HG03039 (cell line): ENCODE measurements around the gene KCNMB2.

ENCODE experiments used
- ATAC-seq: cut with Tn5 transposase; IDR thresholded peaks from one replicate; pipeline ENCODE4 v1.9.1; 2021; ENCODE audit warnings: mild to moderate bottlenecking, moderate library complexity; ENCODE audit not compliant: unreplicated experiment

Gene KCNMB2

DNA sequence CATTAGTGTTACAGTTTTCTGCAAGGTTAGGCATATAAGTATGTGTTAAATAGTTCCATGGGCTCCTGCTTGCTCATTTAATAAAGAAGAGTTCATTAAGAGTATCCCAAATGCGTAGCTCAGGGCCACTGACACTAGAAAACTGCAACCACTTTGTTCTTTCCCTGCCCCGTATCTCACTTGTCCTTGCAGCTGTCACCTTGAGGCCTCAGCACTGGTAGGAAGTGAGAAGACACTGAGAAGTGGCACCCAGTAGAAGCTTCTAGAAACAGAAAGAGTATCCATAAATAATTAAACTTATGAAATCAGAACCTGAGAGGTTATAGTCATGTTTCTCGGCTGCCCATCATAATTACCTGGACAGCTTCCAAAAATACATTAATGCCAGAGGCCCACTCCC is 266.0 kb downstream of the KCNMB2 start:
- no peak for ATAC-seq

DNA sequence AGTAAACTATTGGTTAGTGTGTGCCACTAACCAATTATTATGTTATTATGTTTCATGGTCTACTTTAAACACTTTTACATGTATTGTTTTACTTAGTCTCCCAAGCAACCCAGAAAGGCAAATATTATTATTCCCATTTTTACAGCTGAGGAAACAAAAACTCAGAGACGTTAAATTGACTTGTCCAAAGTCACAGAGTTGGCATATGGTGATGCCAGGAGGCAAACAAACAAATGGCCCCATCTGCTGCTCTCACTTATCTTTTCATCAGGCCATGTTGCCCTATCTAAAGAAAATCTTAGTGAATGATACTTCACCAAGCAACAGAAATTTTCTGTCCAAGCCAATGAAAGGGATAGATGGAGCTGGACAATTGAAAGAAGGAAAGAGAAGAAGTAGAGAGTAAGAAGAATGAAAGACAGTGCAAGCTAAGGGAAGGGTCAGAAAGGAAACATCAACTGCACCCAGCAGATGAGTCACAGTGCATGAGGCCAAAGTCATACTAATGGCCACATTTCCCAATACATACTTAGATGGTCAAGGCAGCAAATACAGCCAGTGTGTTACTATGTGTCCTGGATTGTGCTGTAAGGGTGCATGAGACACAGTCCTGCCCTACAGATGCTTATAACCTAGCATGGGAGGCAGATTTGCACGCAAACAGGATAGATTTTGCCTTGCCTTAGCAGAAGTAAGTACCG is 266.9 kb downstream of the KCNMB2 start:
- no peak for ATAC-seq

- no peak for ATAC-seq
Measured at GRCh38 chr3:178804606-178805005, 268.4 kb downstream of the KCNMB2 start.

DNA sequence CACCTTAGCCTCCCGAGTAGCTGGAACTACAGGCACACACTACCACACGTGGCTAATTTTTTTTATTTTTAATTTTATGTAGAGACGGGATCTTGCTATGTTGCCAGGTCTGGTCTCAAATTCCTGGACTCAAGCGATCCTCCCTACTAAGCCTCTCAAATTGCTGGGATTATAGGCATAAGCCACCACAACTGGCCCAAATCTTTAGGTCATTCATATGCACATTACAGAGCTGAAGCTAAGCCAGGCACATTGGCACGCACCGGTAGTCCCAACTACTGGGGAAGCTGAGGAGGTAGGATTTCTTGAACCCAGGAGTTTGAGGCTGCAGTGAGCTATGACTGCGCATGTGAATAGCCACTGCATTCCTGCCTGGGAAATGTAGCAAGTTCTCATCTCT is 269.5 kb downstream of the KCNMB2 start:
- ATAC-seq = no peak

DNA sequence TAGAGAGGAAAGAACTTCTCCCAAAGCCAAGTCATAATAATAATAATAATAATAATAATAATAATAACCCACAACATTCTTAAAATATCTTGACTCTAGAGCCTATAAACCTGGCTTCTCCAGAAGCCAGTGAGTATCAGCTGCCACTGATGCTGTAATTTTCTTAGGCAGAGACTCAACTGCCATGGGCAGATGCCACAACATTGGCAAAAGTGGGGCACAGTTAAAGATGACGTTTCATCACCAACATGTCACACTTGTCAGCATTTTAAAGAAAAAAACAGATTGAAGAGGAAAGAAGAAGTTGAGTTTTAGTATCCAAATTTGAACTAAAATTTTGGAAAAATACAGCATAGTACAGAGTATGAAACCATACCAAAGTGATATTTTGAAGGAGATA is 270.4 kb downstream of the KCNMB2 start:
- ATAC-seq = no peak

GRCh38 chr3:178807694-178808093 is 271.5 kb downstream of the KCNMB2 start:
- ATAC-seq = no peak

DNA sequence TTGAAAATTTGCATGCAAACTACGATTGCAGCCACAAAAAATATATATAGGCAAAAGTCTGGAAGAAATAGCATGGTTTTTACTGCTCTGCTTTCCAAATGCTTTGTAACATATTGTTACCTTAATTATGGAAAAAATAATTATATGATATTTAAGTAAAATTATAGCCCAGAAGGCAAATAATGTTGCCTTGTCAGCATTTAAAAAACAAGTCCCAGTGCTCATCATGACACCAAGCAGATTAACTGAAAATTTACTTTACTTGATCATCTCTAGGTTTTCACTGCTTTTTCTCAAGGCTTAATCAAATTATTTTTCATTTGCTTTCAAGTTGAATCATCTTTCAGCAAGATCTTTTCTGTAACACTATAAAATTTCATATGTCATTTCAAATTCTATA is 272.5 kb downstream of the KCNMB2 start:
- ATAC-seq = no peak

DNA sequence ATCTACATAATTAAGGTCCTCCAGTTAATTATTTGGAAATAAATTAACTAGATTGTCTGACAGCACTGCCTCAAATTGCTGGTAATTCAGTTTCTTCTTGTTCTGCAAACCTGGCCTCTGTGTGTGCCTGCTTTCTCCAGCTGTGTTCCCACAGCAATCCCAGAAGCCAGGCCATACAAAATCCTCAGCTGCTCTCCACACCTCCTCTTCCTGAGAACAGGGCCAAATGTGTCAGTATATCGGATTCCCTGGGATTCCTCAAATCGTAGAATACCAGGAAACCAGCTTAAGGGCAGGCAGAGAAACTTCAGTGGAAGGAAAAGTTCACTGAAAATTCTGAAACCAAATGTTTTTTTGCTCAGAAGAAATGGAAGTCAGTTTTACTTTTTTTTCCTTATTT is 273.9 kb downstream of the KCNMB2 start:
- no peak for ATAC-seq

GRCh38 chr3:178822722-178823121 is 286.5 kb downstream of the KCNMB2 start:
- no peak for ATAC-seq

DNA sequence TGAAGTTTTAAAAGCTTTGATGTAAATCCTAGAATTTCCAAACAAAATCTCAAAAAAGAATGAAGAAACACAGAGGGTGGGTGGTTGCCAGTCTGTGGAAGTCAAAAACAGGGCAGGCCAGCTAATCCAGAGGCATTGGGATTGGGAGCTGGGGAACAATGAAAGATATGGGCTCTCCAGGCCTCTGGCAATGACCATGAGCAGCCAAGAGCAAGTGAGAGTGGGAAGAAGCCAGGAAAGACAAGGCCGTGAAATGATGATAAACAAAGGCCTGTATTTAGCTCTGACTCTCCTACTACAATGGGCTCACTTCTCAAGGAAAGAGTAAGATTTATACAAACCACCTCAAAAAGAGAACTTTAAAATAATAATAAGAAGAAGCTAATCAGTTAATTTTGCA is 286.9 kb downstream of the KCNMB2 start:
- ATAC-seq = no peak

DNA sequence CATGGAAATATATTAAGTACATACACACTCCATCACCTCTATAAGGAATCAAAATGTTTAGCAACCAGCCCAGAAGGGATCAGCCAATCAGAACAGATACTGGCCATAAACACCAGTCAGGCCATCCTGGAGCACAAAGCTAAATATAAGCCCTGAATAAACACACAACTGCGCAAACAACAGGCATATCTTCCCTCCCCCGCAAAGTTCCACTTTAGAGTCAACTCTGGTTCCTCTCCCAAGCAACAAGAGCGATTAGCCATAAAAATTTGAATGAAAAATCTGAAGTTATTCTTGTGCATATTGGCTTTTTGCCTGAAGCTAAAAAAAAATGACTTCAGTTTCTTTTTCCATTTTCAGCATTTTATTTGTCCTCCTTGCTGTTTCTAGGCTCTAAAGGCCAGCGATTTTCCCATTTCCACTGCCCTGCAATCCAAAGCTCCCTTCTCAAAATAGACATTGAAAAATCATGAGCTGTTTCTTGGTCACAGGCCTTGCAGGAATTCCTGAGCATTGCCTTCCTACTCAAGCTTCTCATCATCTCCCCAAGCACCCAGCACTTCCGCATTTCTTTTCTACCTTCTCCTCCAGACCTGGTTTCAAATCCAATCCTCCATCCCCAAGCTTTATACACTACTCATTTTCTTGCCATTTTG is 287.5 kb downstream of the KCNMB2 start:
- ATAC-seq = no peak

DNA sequence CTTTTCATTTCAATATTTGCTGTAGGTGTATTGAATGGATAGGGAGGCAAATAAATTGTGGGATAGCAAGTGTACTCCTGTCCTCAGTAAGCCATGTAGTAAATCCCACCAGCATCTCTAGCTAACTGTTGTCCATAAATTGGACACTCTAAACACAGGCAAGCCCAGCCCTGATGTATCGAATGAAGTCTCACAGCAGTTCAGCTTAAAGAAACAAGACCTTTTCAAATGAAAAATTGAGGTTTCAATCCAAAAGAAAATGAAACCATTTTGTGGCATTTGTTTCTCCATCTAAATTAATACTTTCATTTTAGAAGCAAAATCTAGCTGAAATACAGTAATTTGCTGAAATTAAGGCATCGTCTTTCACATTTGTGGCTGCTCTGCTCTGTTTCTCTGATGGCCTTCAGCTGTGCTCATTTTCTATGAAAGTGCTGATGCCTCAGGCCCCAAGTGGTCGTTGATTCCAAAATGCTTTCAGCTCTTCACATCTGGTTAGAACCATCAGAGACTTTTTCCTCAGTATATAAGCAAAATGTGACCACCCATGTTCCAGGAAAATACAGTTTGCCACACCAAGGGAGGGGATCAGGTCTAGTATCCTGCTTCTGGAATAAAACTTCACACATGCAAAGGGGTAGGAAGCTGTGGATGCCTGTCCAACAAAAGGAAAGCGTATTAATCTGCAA is 290.3 kb downstream of the KCNMB2 start:
- ATAC-seq = no peak

DNA sequence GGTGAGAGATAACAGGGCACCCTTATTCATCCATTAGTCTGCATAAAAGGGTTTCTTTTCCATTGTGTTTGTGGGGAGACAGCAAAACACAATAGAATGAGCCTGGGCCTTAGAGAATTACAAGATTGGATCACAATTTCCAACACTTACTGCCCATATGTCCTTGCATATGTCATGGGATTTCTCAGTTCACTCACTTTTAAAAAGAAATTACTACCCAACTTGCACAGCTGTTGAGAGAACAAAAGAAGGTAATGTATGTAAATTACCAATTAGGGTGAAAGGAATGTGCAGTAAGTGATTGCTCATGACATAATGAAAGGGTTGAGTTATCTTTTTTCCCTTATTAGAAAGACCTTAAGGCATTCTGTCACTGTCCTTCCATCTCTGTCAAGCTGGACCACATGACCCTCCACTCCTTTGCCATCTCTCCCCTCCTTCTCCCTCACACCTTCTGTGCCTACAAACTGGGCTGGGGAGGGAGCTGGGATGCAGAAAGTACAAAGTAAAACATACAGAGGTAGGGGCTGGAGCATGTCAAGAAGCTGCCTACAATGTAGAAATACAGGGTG is 291.1 kb downstream of the KCNMB2 start:
- no peak for ATAC-seq

GRCh38 chr3:178833695-178834094 is 297.5 kb downstream of the KCNMB2 start:
- ATAC-seq = no peak

DNA sequence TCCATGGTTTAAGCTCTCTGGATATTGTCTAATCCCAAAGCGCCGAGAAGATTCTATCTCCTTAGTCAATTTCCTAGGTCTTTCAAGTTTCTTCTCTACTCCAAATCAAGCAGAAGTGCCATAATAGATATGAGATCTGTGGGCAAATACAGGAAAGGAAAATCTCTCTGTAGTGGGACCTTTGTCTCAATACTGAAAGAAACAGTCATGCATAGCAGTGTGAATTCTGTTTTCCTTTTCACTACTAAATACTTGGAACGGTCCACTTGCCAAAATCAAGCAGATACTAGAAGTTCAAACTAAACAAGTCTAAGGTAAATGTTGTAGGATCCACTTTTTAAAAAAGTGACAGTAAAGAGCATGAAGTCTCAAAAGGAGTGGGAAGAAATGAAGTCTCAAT is 298.8 kb downstream of the KCNMB2 start:
- no peak for ATAC-seq

GRCh38 chr3:178837512-178837911 is 301.3 kb downstream of the KCNMB2 start:
- ATAC-seq = no peak

DNA sequence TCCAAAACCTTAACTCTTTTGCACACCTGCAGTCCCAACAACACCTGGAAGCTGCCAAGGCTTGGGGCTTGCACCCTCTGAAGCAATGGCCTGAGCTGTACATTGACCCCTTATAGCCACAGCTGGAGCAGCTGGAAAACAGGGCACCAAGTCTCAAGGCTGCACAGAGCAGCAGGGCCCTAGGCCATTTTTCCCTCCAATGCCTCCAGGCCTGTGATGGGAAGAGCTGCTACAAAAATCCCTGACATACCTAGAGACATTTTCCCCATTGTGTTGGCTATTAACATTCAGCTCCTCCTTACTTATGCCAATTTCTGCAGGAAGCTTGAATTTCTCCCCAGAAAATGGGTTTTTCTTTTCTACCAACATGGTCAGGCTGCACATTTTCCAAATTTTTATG is 304.4 kb downstream of the KCNMB2 start:
- ATAC-seq = no peak

GRCh38 chr3:178841011-178841410 is 304.8 kb downstream of the KCNMB2 start:
- no peak for ATAC-seq

- ATAC-seq = no peak
Measured at GRCh38 chr3:178844916-178845315, 308.7 kb downstream of the KCNMB2 start.

DNA sequence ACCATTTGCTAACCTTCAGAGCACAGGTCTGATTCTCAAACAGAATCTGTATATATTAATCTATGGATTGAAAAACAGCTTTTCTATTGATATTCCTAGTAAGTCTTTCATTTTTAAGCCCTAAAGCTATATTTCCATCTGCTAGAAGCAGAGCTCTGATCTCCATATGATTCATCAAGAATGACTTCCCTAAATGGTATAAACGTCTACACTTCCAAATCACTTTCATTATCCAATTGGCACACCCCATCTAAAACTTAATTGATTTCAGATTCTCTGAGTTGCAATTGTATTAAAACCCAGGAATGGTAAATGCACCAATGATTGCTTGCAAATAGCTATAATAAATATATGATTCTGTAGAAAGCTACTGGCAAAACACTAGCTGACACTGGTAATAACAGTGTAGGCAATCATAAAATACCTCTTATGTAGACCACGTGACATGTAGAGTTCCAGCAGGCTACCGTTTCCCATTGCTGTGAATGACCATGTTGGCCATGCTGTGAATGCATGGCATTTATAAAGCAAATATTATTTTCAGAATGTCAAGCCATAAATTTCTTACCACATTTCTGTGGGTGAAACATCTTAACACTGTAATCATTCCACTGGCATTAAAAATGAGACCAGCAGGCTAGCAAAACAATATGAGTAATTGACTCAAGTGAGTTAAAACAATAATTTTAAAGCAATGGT is 309.3 kb downstream of the KCNMB2 start:
- ATAC-seq = no peak

DNA sequence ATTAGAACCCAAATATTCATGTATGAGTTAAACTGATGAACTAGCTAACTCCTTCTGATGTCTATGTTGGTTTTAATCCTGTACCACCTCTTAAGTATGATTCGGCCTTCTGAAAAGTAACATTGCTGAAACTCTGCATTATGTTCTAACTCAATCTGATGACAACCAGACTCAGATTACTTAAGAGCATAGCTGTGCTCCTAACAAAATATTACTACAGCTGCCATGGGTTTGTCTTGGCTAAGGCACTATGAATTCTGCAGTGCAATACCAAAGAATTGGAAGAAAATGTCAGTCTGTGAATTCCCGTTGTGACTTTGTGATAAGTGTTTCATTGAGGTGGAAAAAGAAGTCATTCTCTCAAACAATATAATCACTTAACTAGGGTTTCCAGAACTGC is 311.0 kb downstream of the KCNMB2 start:
- no peak for ATAC-seq
